GM12873 (cell line): ENCODE measurements around the gene ST14.

Experiments
- CTCF ChIP-seq: IDR thresholded peaks from 2 replicates; pipeline ENCODE4 v1.5.1; 2012; ENCODE audit warnings: low read depth, mild to moderate bottlenecking, moderate library complexity, low read length, control low read depth; ENCODE audit not compliant: insufficient read depth; ENCODE audit errors: missing control alignments

Gene ST14

GRCh38 chr11:130212431-130212961, 52.9 kb downstream of the ST14 start:
- no peak for TF ChIP-seq CTCF

- peak; percentile 93 for TF ChIP-seq CTCF
Measured at GRCh38 chr11:130213143-130213978, 53.8 kb downstream of the ST14 start.

GRCh38 chr11:130213979-130214281, 54.3 kb downstream of the ST14 start:
- TF ChIP-seq CTCF = no peak

GRCh38 chr11:130214861-130215530, 55.4 kb downstream of the ST14 start:
- no peak for TF ChIP-seq CTCF

- TF ChIP-seq CTCF = no peak
Measured at GRCh38 chr11:130215531-130216220, 56.1 kb downstream of the ST14 start.

GRCh38 chr11:130216221-130216550, 56.6 kb downstream of the ST14 start:
- no peak for TF ChIP-seq CTCF

GRCh38 chr11:130216591-130217132, 57.1 kb downstream of the ST14 start:
- no peak for TF ChIP-seq CTCF
